ENCODE data around the gene GLIS1. TPM values are rescaled to one million over a fixed set of nuclear protein-coding genes. Genes with fewer than 3 reads are reported as not detected.

Gene GLIS1
- total RNA-seq, 1 experiment from 2014 or later = 1.7 TPM

DNA sequence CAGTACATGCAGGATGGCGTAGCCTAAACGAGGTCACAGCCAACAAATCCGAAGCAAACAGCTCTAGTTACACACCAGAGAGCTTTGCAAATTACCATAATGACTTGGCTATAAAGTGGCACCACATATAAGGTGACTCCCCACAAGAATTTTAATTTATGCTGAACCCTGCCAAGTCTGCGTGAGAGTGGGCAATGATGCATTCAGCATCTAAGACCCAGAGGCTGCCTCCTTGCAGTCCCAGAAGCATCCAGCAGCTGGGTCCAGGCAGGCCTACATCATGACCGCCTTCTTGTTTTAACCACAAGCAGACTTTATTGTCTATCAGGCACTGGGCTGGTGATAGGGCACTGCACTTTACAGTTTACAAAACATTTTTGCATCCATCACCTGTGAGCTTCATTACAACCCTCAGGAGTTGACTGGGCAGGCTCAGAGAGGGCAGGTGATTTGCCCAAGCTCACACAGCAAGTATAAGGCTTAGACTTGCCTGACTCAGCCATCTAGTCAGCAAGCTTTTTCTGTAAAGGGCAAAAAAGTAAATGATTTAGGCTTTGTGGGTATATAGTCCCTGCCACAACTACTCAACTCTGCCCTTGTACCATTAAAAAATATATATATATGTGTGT, 134.6 kb downstream of the GLIS1 start:
- Histone ChIP-seq H3K4me3 (ENCODE audit: low read length) (no peak overlapping the region), H4K20me1 (ENCODE audit: low read length) (no peaks in the 10 kb centered on the region), H3K36me3 (ENCODE audit: low read depth, low read length) (no peaks in the 10 kb centered on the region), H2AFZ (ENCODE audit: low read length) (no peak overlapping the region), H3K4me1 (ENCODE audit: insufficient read depth, low read length) (no peaks in the 10 kb centered on the region), H3K27ac (ENCODE audit: low read length) (no peak overlapping the region), H3K9ac (ENCODE audit: low read length) (no peak overlapping the region), H3K4me2 (ENCODE audit: low read length) (no peak overlapping the region), H3F3A (ENCODE audit: low read length, unreplicated experiment) (no peaks in the 10 kb centered on the region), H3K9me3 (ENCODE audit: low read length) (no peaks in the 10 kb centered on the region), H3K27me3 (ENCODE audit: low read length) (no peaks in the 10 kb centered on the region), H3K79me2 (ENCODE audit: low read length) (no peaks in the 10 kb centered on the region), H3K9me2 (replicated peaks; ENCODE audit: low read length) (no peaks in the 10 kb centered on the region)
- intact Hi-C loops (cut with micrococcal nuclease) = no loop called here
- no peak for ATAC-seq
- BruUV-seq (replicated peaks) = no TSS peak
- ChIA-PET CTCF (no interaction called here), POLR2A (ENCODE audit: unreplicated experiment) (no interaction called here)
- no peak for DNase-seq
- TF ChIP-seq EZH2phosphoT487 (IDR thresholded peaks at IDR 0.05; ENCODE audit: borderline replicate concordance, low read length) (no peak), EZH2 (IDR thresholded peaks at IDR 0.05; ENCODE audit: low read length, unreplicated experiment) (no peak)
- TF ChIP-seq, protein P1, sequence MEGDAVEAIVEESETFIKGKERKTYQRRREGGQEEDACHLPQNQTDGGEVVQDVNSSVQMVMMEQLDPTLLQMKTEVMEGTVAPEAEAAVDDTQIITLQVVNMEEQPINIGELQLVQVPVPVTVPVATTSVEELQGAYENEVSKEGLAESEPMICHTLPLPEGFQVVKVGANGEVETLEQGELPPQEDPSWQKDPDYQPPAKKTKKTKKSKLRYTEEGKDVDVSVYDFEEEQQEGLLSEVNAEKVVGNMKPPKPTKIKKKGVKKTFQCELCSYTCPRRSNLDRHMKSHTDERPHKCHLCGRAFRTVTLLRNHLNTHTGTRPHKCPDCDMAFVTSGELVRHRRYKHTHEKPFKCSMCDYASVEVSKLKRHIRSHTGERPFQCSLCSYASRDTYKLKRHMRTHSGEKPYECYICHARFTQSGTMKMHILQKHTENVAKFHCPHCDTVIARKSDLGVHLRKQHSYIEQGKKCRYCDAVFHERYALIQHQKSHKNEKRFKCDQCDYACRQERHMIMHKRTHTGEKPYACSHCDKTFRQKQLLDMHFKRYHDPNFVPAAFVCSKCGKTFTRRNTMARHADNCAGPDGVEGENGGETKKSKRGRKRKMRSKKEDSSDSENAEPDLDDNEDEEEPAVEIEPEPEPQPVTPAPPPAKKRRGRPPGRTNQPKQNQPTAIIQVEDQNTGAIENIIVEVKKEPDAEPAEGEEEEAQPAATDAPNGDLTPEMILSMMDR (conservative IDR thresholded peaks at IDR 0.05; ENCODE audit: low read depth, low read length) = no peak

DNA sequence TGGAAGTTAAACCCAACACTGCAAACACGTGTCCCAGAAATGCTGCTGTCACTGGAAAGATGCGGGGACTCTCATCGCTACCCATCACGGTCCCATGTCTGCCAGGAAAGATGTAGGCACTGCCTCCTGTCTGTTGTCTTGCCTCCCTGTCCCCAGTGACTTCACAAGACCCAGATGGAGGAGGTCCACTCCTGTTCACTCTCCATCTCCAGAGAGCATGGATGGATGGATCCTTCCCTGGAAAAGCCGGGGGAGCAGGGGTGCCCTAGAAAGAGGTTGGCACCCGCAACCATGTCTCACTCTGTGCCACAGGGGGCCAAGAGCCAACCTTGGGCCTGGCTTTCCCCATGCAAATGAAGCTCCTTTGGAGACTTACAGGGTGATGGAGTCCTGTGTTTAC, 135.5 kb downstream of the GLIS1 start:
- CTCF ChIA-PET = no interaction called here

More for the DNA sequence above, 135.5 kb downstream of the GLIS1 start:
- Histone ChIP-seq H4K20me1 (ENCODE audit: low read length) (no peaks in the 10 kb centered on the region), H3K4me2 (ENCODE audit: low read length) (no peak overlapping the region), H3K9ac (ENCODE audit: low read length) (no peak overlapping the region), H2AFZ (ENCODE audit: low read length) (no peak overlapping the region), H3K79me2 (ENCODE audit: low read length) (no peaks in the 10 kb centered on the region), H3K4me1 (ENCODE audit: insufficient read depth, low read length) (no peaks in the 10 kb centered on the region), H3K9me3 (ENCODE audit: low read length) (no peaks in the 10 kb centered on the region), H3K4me3 (ENCODE audit: low read length) (no peak overlapping the region), H3F3A (ENCODE audit: low read length, unreplicated experiment) (no peaks in the 10 kb centered on the region), H3K27ac (ENCODE audit: low read length) (no peak overlapping the region), H3K27me3 (ENCODE audit: low read length) (no peaks in the 10 kb centered on the region), H3K36me3 (ENCODE audit: low read depth, low read length) (no peaks in the 10 kb centered on the region), H3K9me2 (replicated peaks; ENCODE audit: low read length) (no peaks in the 10 kb centered on the region)
- no peak for ATAC-seq
- TF ChIP-seq, protein P1 (conservative IDR thresholded peaks at IDR 0.05; ENCODE audit: low read depth, low read length) = no peak
- no peak for TF ChIP-seq EZH2 (IDR thresholded peaks at IDR 0.05; ENCODE audit: low read length, unreplicated experiment)
- TF ChIP-seq EZH2phosphoT487 (IDR thresholded peaks at IDR 0.05; ENCODE audit: borderline replicate concordance, low read length) = no peak
- no peak for DNase-seq
- BruUV-seq (replicated peaks) = no TSS peak
- intact Hi-C loops (cut with micrococcal nuclease) = no loop called here
- POLR2A ChIA-PET (ENCODE audit: unreplicated experiment) = no interaction called here
